CD1c-positive myeloid dendritic cell (primary cell): ENCODE data around the gene RUVBL2.
A peak's percentile ranks its signal among the peaks of the same experiment; 100 is the strongest.

Experiments used
- DNase-seq: peaks from one replicate; pipeline ENCODE4 v3.0.0-alpha.2; 2016; ENCODE audit errors: extremely low spot score

The RUVBL2 gene

GRCh38 chr19:48988286-48988685 lies 5.4 kb upstream of the RUVBL2 start:
- no peak for DNase-seq

DNA sequence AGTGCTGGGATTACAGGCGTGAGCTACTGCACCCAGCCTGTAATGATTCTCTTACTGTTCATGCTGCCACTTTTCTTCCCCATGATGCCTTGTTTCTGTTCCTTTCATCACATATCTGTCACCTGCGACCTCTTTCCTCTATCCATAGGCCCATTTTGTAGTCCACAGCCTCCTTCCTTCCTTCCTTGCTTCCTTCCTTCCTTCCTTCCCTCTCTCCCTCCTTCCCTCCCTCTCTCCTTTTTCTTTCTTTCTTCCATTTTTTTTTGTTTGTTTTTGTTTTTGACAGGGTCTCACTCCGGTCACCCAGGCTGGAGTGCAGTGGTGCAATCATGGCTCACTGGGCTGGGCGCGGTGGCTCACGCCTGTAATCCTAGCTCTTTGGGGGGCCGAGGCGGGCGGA lies 4.8 kb upstream of the RUVBL2 start:
- no peak for DNase-seq

GRCh38 chr19:48989701-48990291 lies 3.9 kb upstream of the RUVBL2 start:
- no peak for DNase-seq

DNA sequence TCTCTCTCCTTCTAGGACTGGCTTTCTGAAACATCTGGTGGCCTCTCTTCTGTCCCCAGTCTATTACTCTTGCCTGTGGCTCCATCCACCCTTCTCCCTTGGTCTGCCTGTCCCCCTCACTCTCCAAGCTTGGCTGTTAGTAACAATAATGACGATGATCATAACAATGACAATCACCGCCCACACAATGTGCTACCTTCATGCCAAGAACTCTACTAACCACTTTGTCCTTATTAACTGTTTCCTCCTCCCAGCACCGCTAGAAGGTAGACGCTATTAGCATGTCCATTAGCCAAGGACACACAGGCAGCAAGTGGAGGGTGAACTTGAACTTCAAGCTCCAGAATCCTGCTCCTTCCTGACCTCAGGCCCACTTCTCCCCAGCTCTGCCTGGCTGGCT lies 3.3 kb upstream of the RUVBL2 start:
- no peak for DNase-seq

DNA sequence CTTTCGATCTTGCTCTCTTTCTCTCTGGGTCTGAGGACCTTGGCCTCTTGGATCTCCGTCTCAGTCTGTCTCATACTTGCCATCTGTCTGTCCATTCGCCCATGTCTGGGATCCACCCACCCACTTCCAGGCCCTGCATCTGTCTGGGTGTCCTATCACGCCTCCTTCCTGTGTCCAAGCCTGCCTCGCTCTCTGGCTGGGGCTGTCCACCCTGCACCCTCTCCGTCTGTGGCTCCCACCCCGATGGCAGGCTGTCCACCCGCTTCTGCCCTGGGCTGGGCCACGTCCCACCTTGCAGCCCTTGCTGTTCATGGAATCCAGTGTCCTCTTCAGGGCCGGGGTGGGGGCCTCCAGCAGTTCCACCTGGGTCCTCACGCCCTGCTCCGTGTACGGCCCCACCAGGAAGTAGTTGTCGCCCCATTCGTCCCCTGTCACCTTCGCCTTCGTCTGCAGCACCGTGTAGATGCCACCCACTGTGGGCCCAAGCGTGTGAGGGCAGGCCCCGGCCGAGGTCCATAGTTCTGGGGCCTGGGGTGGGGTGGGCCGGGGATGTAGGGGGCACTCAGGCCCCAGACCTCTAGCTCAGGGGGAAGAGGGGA lies 2.6 kb upstream of the RUVBL2 start:
- no peak for DNase-seq

DNA sequence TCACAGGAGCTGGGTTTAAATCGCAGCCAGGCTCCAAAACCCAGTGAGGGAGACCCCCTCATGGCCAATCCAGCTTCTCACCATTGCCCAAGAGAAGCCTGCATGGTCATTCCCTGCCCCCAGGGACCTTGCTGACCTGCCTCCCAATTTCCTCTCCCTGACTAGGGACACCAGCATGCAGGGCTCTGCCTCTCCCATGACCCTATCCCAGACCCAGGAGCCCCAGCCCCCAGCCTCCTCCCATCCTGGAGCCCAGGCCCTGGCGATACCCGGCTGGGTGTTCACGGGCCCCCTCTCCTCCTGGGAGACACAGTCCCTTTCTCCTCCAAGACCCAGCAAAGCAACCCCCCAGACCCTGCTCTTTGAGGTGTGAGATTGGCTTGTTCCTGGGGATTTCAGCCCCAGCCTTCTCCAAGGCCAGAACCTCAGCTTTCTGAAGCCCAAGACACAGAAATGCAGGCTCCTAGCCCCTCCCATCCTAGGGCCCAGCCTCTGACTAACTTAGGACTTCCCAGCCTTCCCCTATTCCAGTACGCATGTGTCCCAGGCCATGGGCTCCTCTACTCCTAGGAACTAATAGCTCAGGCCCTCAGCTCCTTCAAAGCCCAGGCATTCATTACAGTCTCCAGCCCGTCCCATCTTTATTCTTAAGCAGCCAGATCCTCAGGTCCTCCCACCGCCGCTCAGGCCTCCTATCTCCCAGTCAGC lies 1.7 kb upstream of the RUVBL2 start:
- DNase-seq = peak; percentile 69

DNA sequence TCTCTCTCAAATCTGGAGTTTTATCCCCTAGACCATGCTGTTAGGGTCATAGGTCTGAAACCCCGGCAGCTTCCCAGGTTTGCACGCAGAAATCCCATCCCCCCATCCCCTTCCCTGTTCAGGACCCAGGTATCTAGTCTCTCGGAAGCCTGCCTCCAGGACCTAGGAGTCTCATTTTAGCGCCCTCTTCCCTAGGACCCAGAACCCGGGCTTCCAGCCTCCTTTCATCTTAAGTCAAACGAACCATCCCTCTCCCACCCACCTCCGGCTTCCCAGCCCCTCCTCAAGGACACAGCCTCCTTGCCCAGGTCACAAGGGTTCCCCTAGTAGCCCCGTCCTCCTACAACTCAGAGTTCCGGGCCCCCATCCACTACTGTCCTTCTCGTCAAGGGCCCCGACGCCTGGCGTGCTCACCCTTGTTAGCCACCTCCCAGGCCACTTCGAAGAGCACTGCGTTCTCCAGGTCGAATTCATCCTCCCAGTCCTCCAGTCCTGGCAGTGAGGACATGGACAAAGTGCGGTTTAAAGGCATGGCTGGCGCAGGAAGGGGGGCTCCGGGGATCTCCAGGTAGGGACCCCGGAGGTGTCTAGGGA lies 1.0 kb upstream of the RUVBL2 start:
- no peak for DNase-seq

DNA sequence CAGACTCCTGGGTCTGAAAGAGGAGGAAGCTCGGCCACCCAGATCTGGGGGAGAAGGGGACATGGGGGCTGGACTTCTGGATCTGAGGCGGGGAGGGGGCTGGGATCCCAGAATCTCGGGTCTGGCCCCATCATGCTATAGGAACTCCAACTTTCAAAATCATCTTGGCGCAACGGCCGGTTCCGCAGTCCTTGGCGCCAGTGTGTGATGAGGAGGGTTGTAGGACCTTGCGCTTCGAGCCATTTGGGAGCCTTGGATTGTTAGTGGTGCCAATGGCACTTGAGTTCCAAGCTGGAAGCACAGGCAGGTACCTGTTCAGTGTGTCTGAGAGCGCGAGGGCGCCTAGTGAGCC lies 324 bp downstream of the RUVBL2 start:
- DNase-seq = no peak

DNA sequence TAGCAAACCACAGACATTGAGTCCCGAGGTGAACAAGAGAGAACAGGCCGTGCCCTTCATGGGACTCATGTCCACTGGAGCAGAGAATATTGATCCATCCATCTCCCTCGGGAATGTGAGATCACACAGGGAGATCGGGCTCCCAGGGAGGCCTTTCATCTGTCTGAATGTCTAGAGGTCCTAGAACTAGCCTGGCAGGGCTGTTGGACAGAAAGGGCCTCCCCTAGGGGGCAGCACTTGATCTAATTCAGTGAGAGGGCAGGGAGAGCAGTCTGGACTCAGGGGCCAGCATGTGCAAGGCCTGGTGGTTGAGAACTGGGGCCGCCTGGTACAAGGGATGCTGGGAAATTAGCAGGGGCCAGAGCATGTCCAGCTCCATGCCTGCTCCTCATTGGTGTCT lies 4.3 kb downstream of the RUVBL2 start:
- DNase-seq = peak; percentile 56

DNA sequence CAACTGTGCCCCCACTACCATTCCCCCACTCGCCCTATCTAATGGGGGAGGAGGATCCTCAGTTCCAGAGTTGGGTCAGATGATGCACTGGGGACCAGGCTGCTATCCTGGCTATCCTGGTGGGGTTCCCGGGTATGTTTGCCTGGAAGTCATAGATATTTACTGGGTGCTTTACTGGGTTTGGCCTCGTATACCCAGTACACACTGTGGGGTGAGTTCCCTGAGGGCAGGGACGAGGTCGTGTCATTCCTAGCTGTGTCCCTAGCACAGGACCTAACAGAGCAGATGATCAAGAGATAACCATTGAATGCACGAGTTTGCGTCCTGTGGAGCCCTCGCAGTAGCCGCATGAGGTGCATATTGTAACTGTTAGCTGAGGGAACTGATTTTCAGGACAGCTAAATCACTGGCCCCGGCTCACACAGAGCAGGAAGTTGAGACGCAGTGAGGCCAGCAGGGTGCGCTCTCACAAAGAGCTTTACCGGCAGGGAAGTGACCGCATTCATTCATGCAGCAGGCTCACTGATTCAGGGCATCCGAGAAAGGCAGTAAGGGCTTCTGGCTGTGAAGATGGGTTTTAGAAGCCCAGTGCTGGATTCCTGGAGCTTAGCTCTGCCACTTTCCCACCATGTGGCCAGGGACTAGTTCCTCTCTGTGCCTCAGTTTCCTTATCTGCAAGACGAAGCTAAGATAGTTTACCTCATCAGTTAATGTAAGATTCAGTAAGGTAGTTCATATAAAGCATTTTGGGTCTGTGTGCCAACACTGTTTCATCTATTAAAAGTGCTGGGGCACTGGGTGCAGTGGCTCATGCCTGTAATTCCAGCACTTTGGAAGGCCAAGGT lies 6.0 kb downstream of the RUVBL2 start:
- DNase-seq = peak; percentile 71

DNA sequence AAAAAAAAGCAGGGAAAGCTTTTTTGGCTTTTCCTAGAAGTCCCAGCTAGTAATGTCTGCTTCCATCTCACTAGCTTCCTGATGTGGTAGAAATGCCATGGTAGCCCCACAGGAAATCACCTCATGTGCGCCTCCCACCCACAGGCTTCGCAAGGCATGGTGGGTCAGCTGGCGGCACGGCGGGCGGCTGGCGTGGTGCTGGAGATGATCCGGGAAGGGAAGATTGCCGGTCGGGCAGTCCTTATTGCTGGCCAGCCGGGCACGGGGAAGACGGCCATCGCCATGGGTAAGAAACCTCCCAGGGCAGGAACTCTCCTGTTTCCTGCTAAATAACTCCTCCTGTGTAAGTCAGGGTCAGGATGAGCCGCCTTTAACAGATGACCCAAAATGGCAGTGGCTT lies 10.4 kb downstream of the RUVBL2 start:
- DNase-seq = no peak

GRCh38 chr19:49004964-49005614 lies 11.4 kb downstream of the RUVBL2 start:
- DNase-seq = no peak

- DNase-seq = no peak
These were observed 13.2 kb downstream of the RUVBL2 start for GRCh38 chr19:49006905-49007304.

DNA sequence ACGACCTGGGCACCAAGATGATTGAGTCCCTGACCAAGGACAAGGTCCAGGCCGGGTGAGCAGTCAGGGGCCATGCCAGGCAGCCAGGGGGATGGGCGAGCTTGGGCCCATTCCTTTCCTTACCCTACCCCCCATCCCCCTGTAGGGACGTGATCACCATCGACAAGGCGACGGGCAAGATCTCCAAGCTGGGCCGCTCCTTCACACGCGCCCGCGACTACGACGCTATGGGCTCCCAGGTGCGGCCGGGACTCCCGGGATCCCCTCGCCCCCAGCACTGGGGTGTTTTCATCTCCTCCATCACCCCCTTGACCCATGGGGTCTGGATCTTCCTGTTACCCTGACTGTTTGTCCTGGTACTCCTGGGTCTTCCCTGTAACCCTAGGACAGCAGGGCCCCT lies 16.1 kb downstream of the RUVBL2 start:
- DNase-seq = no peak

- no peak for DNase-seq
These were observed 16.8 kb downstream of the RUVBL2 start for GRCh38 chr19:49010453-49010852.

- no peak for DNase-seq
These were observed 17.5 kb downstream of the RUVBL2 start for GRCh38 chr19:49011194-49011593.

DNA sequence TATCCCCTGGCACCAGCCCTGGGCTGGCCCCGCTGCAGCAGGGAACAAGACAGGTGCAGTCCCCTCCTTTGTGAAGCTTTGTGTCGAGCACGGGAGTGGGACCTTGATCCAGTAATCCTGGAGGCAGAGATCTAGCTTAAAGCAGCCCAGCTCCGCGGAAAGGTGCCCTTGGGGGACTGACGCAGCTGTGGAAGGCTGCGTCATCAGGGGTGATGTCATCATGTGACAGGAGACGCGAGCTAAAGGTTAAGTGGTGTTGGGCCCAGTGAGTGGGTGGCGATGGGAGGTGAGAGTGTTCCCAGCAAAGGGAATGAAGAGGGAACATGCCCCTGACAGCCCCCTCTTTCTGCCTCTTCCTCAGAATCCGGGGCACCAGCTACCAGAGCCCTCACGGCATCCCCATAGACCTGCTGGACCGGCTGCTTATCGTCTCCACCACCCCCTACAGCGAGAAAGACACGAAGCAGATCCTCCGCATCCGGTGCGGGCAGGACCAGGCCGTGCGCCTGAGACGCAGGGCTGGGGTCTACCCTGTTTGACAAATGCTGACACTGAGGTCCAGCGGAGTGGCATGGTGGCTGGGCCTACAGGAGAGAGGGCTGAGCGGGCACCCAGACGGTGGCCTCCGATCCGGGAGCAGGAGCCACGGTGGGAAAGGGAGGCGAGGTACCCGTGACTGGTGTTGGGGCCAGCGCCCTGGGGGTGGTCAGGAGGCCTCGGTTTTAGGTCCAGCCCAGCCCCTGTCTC lies 20.6 kb downstream of the RUVBL2 start:
- no peak for DNase-seq

- DNase-seq = no peak
These were observed 21.2 kb downstream of the RUVBL2 start for GRCh38 chr19:49014870-49015255.

- DNase-seq = no peak
These were observed 22.6 kb downstream of the RUVBL2 start for GRCh38 chr19:49016067-49016839.

GRCh38 chr19:49017041-49017665 lies 23.5 kb downstream of the RUVBL2 start, which contains the start of gene LHB:
TSS of gene LHB (minus strand) at chr19:49017091. CDS start at chr19:49017081, 10 bp downstream.
- DNase-seq = no peak
